Calu3 (cell line): ENCODE measurements around the gene SLC44A1. TPM values are rescaled to one million over a fixed set of nuclear protein-coding genes. Genes with fewer than 3 reads are reported as not detected.

Experiments
- BruUV-seq: library from RNA; stranded (reverse); fragments of 400-500 nt; replicated peaks from 2 replicates; lab custom pipeline; 2021; lab: Mats Ljungman, UMichigan
- CTCF ChIA-PET: fragments of 300-600 bp; sonication (Branson Sonifier 250); formaldehyde crosslinking; loops from one replicate; lab custom pipeline; 2022; ENCODE audit warnings: antibody characterized with exemption; lab: Charles Lee
- DNase-seq: peaks from one replicate; pipeline ENCODE4 v3.0.0; 2022
- H3K27ac Mint-ChIP-seq: one replicate; pipeline ENCODE4 v1.8.0; 2022; ENCODE audit warnings: mixed read lengths; ENCODE audit not compliant: unreplicated experiment
- H3K27me3 Mint-ChIP-seq: one replicate; pipeline ENCODE4 v1.8.0; 2022; ENCODE audit warnings: mixed read lengths; ENCODE audit not compliant: unreplicated experiment
- H3K36me3 Mint-ChIP-seq: one replicate; pipeline ENCODE4 v1.8.0; 2022; ENCODE audit warnings: mild to moderate bottlenecking, moderate library complexity, mixed read lengths; ENCODE audit not compliant: insufficient read depth, unreplicated experiment
- H3K4me1 Mint-ChIP-seq: one replicate; pipeline ENCODE4 v1.8.0; 2022; ENCODE audit warnings: mild to moderate bottlenecking, low read depth, mixed read lengths; ENCODE audit not compliant: unreplicated experiment
- H3K4me3 Mint-ChIP-seq: one replicate; pipeline ENCODE4 v1.8.0; 2022; ENCODE audit warnings: mild to moderate bottlenecking, low read depth, moderate library complexity, mixed read lengths; ENCODE audit not compliant: unreplicated experiment
- H3K9me3 Mint-ChIP-seq: one replicate; pipeline ENCODE4 v1.8.0; 2022; ENCODE audit warnings: low read depth, mixed read lengths; ENCODE audit not compliant: unreplicated experiment
- intact Hi-C: fragments of 100-400 bp; cut with micrococcal nuclease; formaldehyde crosslinking; loops from one replicate; pipeline ENCODE4 v1.10.0; 2022; ENCODE audit not compliant: unreplicated experiment
- total RNA-seq: library from RNA; stranded (reverse); gene quantifications from 2 replicates; pipeline ENCODE4 v1.2.3, GENCODE V29; 2022
- TF ChIP-seq, protein P1 (sequence below): fragments of 200-600 bp; IDR thresholded peaks from one replicate; pipeline ENCODE4 v1.8.0; 2022; ENCODE audit warnings: antibody characterized with exemption; ENCODE audit not compliant: unreplicated experiment

SLC44A1 gene
- total RNA-seq, 1 experiment from 2014 or later: 41.2 TPM

DNA sequence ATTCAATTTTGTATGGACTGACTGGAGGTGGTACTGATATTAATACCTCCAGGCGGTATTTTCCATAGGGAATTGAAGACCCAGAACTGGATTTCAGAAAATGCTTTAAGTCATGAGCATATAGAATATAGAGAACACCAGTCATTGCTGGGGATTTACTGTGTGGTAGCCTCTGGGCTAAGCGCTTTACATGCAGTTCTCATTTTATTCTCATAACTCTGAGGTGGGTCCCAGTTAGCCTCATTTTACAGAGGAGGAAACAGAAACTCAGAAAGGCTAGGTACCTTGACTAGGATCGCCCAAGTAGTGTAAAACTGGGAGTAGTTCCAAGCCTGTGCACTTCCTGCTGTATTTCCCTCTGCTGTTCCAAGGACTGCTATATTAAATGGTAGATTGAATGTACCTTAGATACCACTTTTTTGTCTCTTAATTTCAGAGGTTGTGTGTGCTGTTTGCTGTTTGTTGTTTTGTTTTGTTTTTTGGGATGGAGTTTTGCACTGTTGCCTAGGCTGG, 13.8 kb downstream of the SLC44A1 start:
- no peaks in the 10 kb centered on the region for H3K9me3 Mint-ChIP-seq
- TF ChIP-seq, protein P1, sequence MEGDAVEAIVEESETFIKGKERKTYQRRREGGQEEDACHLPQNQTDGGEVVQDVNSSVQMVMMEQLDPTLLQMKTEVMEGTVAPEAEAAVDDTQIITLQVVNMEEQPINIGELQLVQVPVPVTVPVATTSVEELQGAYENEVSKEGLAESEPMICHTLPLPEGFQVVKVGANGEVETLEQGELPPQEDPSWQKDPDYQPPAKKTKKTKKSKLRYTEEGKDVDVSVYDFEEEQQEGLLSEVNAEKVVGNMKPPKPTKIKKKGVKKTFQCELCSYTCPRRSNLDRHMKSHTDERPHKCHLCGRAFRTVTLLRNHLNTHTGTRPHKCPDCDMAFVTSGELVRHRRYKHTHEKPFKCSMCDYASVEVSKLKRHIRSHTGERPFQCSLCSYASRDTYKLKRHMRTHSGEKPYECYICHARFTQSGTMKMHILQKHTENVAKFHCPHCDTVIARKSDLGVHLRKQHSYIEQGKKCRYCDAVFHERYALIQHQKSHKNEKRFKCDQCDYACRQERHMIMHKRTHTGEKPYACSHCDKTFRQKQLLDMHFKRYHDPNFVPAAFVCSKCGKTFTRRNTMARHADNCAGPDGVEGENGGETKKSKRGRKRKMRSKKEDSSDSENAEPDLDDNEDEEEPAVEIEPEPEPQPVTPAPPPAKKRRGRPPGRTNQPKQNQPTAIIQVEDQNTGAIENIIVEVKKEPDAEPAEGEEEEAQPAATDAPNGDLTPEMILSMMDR: no peak
- intact Hi-C loops: no loop called here
- CTCF ChIA-PET: no interaction called here
- no peak for DNase-seq
- H3K4me1 Mint-ChIP-seq: peaks cover 45% of the 10 kb centered on the region
- H3K36me3 Mint-ChIP-seq: no peaks in the 10 kb centered on the region
- BruUV-seq: no TSS peak
- H3K27ac Mint-ChIP-seq: no peak overlapping the region
- H3K4me3 Mint-ChIP-seq: no peak overlapping the region
- H3K27me3 Mint-ChIP-seq: no peaks in the 10 kb centered on the region

DNA sequence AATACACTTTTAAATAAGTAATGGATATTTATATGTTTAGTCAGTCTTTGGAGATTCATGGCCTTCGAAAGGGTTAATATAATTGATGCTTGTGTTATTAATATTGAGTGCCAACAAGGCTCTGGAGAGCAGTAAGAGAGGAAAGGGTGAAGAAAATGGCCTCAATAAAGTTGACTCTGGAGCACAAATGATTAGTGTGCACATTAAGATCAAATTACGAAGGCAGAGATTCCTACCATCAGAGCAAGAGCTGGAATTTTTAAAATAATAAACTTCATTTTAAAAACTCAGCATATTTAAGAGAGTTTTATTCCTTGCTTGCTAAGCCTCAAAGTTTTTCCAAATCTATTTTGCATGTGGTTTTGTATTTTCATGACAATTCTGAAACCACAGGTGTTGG, 14.8 kb downstream of the SLC44A1 start:
- Mint-ChIP-seq H3K27me3 (no peaks in the 10 kb centered on the region), H3K36me3 (no peaks in the 10 kb centered on the region), H3K27ac (no peak overlapping the region), H3K9me3 (no peaks in the 10 kb centered on the region), H3K4me1 (peaks cover 48% of the 10 kb centered on the region), H3K4me3 (no peak overlapping the region)
- DNase-seq: no peak
- no TSS peak for BruUV-seq
- CTCF ChIA-PET: no interaction called here
- TF ChIP-seq, protein P1: no peak
- intact Hi-C loops: no loop called here

DNA sequence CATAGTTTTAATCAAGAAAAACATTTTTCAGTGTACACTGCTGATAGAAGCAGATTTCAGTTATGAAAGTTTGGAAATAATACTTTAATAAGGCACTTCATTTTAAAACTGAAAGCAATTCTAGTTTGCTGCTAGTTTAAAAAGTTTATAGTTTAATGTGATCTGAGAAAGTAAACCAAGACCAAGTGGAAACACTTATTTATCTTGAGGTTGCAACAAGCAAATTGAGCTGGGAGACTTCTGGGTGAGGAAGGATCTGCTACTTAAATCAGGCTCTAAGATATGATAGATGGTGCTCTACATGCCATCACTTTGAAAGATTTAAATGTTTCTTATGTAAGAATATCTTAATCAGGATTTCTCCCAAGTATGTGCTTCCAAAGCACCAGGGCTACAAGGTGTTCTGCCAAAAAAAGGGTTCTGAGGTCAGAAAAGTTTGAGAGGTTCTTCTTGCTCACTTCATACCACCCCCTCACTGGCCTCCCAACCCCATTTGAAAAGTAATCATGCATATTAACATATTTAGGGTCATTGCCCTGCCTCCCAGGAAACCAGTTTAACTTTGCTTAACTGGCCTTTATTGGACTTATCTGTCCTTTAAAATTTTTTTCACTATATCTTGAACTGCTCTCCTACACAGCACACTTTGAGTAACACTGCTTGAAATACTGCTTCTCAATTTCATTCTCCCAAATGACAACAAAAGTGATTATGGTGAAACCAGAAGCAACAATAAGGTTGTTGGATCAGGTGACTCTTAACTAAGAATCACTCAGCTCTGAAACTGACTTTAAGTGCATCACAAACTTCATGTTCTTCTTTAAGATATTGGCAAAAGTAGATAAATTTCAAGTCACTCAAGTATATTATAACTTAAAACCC, 15.5 kb downstream of the SLC44A1 start:
- no TSS peak for BruUV-seq
- Mint-ChIP-seq H3K27ac (peak overlapping the region; percentile 36), H3K4me3 (no peak overlapping the region), H3K27me3 (no peaks in the 10 kb centered on the region), H3K9me3 (no peaks in the 10 kb centered on the region), H3K36me3 (no peaks in the 10 kb centered on the region), H3K4me1 (peaks cover 46% of the 10 kb centered on the region)
- CTCF ChIA-PET: no interaction called here
- TF ChIP-seq, protein P1: no peak
- intact Hi-C loops: loop anchor here (5.0 kb wide), 1 partner anchor 37 kb away; no protein-coding TSS in a partner anchor
- DNase-seq: no peak

DNA sequence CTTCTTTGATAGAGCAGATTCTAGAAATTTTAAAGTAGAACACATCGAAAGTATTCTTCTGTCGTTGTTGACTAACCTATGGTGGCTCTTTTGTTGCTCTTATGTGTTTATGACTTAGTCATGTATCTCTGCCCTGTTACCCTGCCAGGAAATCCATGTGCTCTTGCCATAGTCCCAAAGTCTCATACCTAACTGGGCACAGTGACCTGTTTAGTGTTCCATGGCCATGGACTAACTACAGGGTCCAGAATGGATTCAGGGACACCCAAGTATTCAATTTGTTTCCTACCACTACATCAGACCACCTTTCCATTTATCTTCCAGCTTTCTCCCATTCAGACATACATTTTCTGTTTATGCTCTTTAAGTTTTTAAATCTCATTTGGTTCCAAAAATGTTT, 18.0 kb downstream of the SLC44A1 start:
- BruUV-seq: no TSS peak
- Mint-ChIP-seq H3K27me3 (no peaks in the 10 kb centered on the region), H3K9me3 (no peaks in the 10 kb centered on the region), H3K27ac (no peak overlapping the region), H3K4me1 (peaks cover 42% of the 10 kb centered on the region), H3K4me3 (no peak overlapping the region), H3K36me3 (no peaks in the 10 kb centered on the region)
- intact Hi-C loops: loop anchor here (5.0 kb wide), 1 partner anchor 35 kb away; no protein-coding TSS in a partner anchor
- CTCF ChIA-PET: no interaction called here
- no peak for DNase-seq
- TF ChIP-seq, protein P1: no peak
